Neural progenitor cell (in vitro differentiated cells): ENCODE results near the gene OR4D11.

ENCODE experiments used
- EZH2 ChIP-seq: fragments of 200-600 bp; sonication (generic); IDR thresholded peaks from 2 replicates; pipeline ENCODE4 v1.6.1; 2017; ENCODE audit warnings: antibody characterized with exemption, mild to moderate bottlenecking, moderate library complexity
- TF ChIP-seq, protein P1 (sequence below): fragments of 200-600 bp; sonication (generic); IDR thresholded peaks from 2 replicates; pipeline ENCODE4 v1.5.1; 2017; ENCODE audit warnings: antibody characterized with exemption, mild to moderate bottlenecking

DNA sequence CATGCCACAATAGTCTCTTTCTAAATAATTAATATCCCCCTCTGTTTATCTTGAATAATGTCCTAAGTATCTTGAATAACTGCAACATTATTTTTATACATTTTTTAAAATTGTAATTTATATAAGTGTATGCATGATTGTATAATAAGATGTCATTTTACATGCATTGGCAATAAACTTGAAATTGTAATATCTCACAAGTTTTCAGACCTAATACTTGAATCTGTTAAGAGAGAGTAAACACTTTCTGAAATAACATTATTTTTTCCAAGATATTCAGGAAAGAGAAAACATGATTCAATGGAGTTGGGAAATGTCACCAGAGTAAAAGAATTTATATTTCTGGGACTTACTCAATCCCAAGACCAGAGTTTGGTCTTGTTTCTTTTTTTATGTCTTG, at the start of gene OR4D11:
- TF ChIP-seq, protein P1, sequence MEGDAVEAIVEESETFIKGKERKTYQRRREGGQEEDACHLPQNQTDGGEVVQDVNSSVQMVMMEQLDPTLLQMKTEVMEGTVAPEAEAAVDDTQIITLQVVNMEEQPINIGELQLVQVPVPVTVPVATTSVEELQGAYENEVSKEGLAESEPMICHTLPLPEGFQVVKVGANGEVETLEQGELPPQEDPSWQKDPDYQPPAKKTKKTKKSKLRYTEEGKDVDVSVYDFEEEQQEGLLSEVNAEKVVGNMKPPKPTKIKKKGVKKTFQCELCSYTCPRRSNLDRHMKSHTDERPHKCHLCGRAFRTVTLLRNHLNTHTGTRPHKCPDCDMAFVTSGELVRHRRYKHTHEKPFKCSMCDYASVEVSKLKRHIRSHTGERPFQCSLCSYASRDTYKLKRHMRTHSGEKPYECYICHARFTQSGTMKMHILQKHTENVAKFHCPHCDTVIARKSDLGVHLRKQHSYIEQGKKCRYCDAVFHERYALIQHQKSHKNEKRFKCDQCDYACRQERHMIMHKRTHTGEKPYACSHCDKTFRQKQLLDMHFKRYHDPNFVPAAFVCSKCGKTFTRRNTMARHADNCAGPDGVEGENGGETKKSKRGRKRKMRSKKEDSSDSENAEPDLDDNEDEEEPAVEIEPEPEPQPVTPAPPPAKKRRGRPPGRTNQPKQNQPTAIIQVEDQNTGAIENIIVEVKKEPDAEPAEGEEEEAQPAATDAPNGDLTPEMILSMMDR: no peak
- TF ChIP-seq EZH2: no peak
